HCT116 (cell line): Measurements from ENCODE around the gene CREB3. TPM values are rescaled to one million over a fixed set of nuclear protein-coding genes. Genes with fewer than 3 reads are reported as not detected.

Experiments used
- ATAC-seq: fragments of 200-7000 bp; cut with Tn5 transposase; 2 replicates; pipeline ENCODE4 v1.9.1; 2020; ENCODE audit warnings: mild to moderate bottlenecking, moderate library complexity
- BruUV-seq: library from RNA; stranded (reverse); fragments of 400-500 nt; replicated peaks from 2 replicates; lab custom pipeline; 2021; lab: Mats Ljungman, UMichigan
- CTCF ChIA-PET: fragments of 300-600 bp; sonication (Branson Sonifier 250); formaldehyde crosslinking; loops from one replicate; lab custom pipeline; 2021; ENCODE audit warnings: antibody characterized with exemption; lab: Charles Lee
- POLR2A ChIA-PET: fragments of 300-600, 350-600 bp; sonication (Branson Sonifier 250); formaldehyde crosslinking; loops from one replicate; lab custom pipeline; 2021; ENCODE audit warnings: antibody characterized with exemption; lab: Charles Lee
- RAD21 ChIA-PET, 2 experiments: fragments of 300-600 bp; sonication (Branson Sonifier 250); formaldehyde crosslinking; loops; one replicate each; lab custom pipeline; 2023; ENCODE audit warnings: low total read pairs in 2 of 2; ENCODE audit not compliant: uncharacterized antibody in 2 of 2, unreplicated experiment in 2 of 2, low non-redundant PET in 1 of 2; lab: Charles Lee
- DNase-seq: peaks from one replicate; pipeline ENCODE4 v3.0.0-alpha.2; 2010; ENCODE audit warnings: low read depth, low spot score
- H2AFZ ChIP-seq: fragments of 200-600 bp; shearing (Covaris generic), sonication (generic); 2 replicates; pipeline ENCODE4 v1.6.1; 2017; ENCODE audit warnings: low read depth, mixed run types, mixed read lengths, antibody characterized with exemption, low read length; ENCODE audit not compliant: poor library complexity, severe bottlenecking
- H3K27ac ChIP-seq: 2 replicates; pipeline ENCODE4 v1.5.1; 2012; ENCODE audit warnings: low read depth, low read length
- H3K27me3 ChIP-seq: fragments of 200-600 bp; sonication (generic); 2 replicates; pipeline ENCODE4 v1.6.1; 2016; ENCODE audit warnings: mixed run types, low read length, mixed read lengths; ENCODE audit not compliant: insufficient read depth
- H3K36me3 ChIP-seq, 2 experiments: fragments of 200-500 bp in 1 of 2; fragments of 200-600 bp in 1 of 2; sonication (Bioruptor generic) in 1 of 2; sonication (generic) in 1 of 2; 2 replicates each; pipeline versions ENCODE4 v1.5.1 to v1.6.1; 2014 to 2016; ENCODE audit warnings: low read length in 2 of 2, inconsistent platforms in 1 of 2, mixed read lengths in 1 of 2, mixed run types in 1 of 2; ENCODE audit not compliant: insufficient read depth in 2 of 2, control insufficient read depth in 1 of 2
- H3K4me1 ChIP-seq, 2 experiments: fragments of 200-600 bp in 1 of 2; sonication (generic) in 1 of 2; 2 replicates each; pipeline versions ENCODE4 v1.5.1 to v1.6.1; 2012 to 2017; ENCODE audit warnings: low read length in 2 of 2, inconsistent platforms in 1 of 2, mild to moderate bottlenecking in 1 of 2, mixed read lengths in 1 of 2, mixed run types in 1 of 2, moderate library complexity in 1 of 2; ENCODE audit not compliant: insufficient read depth in 2 of 2, control insufficient read depth in 1 of 2
- H3K4me2 ChIP-seq: fragments of 200-600 bp; sonication (generic); 2 replicates; pipeline ENCODE4 v1.6.1; 2017; ENCODE audit warnings: mixed run types, low read length, mixed read lengths
- H3K4me3 ChIP-seq, 2 experiments: fragments of 200-600 bp in 1 of 2; sonication (generic) in 1 of 2; replicated peaks in 1 of 2; 2 replicates each; pipeline ENCODE4 v1.5.1; 2011 to 2016; ENCODE audit warnings: low read length in 2 of 2, control low read depth in 1 of 2, low read depth in 1 of 2, mild to moderate bottlenecking in 1 of 2, mixed read lengths in 1 of 2, mixed run types in 1 of 2
- H3K79me2 ChIP-seq: fragments of 200-600 bp; sonication (generic); 2 replicates; pipeline ENCODE4 v1.6.1; 2017; ENCODE audit warnings: mild to moderate bottlenecking, mixed run types, low read length, moderate library complexity, mixed read lengths; ENCODE audit not compliant: insufficient read depth
- H3K9ac ChIP-seq: fragments of 200-600 bp; sonication (generic); 2 replicates; pipeline ENCODE4 v1.6.1; 2016; ENCODE audit warnings: low read length, mixed read lengths
- H3K9me2 ChIP-seq: fragments of 200-600 bp; sonication (generic), shearing (Covaris generic); 2 replicates; pipeline ENCODE4 v1.6.1; 2017; ENCODE audit warnings: mixed run types, mild to moderate bottlenecking, moderate library complexity; ENCODE audit not compliant: insufficient read depth
- H3K9me3 ChIP-seq, 2 experiments: fragments of 200-500 bp in 1 of 2; fragments of 200-600 bp in 1 of 2; sonication (Bioruptor generic) in 1 of 2; sonication (generic) in 1 of 2; 2 replicates each; pipeline ENCODE4 v1.6.1; 2014 to 2017; ENCODE audit warnings: low read length in 2 of 2, mixed read lengths in 2 of 2, inconsistent platforms in 1 of 2, low read depth in 1 of 2, mild to moderate bottlenecking in 1 of 2, mixed run types in 1 of 2, moderate library complexity in 1 of 2; ENCODE audit not compliant: control insufficient read depth in 1 of 2, insufficient read depth in 1 of 2
- H4K20me1 ChIP-seq: fragments of 200-600 bp; sonication (generic), shearing (Covaris generic); 2 replicates; pipeline ENCODE4 v1.6.1; 2017; ENCODE audit warnings: mixed run types, mild to moderate bottlenecking, moderate library complexity; ENCODE audit not compliant: insufficient read depth
- CBX3 ChIP-seq: IDR thresholded peaks from 2 replicates; pipeline ENCODE4 v1.6.1; 2012; ENCODE audit warnings: low read depth
- CTCF ChIP-seq, 3 experiments: fragments of 200-600 bp in 1 of 3; sonication (generic) in 1 of 3; IDR thresholded peaks in 2 of 3; conservative IDR thresholded peaks in 1 of 3; 2 replicates each; pipeline ENCODE4 v1.5.1; 2012 to 2017; ENCODE audit warnings: low read depth in 2 of 3, low read length in 2 of 3, antibody characterized with exemption in 1 of 3, borderline replicate concordance in 1 of 3, control low read depth in 1 of 3, mild to moderate bottlenecking in 1 of 3, mixed read lengths in 1 of 3, mixed run types in 1 of 3, moderate library complexity in 1 of 3; ENCODE audit not compliant: insufficient read depth in 1 of 3
- EGR1 ChIP-seq: IDR thresholded peaks from 2 replicates; pipeline ENCODE4 v1.6.1; 2012; ENCODE audit warnings: low read depth
- ELF1 ChIP-seq: IDR thresholded peaks from 2 replicates; pipeline ENCODE4 v1.6.1; 2012; ENCODE audit warnings: low read depth, borderline replicate concordance
- EZH2 ChIP-seq: fragments of 200-600 bp; sonication (generic); IDR thresholded peaks from 2 replicates; pipeline ENCODE4 v1.6.1; 2017; ENCODE audit warnings: antibody characterized with exemption, mixed run types
- EZH2phosphoT487 ChIP-seq: fragments of 200-600 bp; IDR thresholded peaks from 2 replicates; pipeline ENCODE4 v1.6.1; 2018; ENCODE audit warnings: antibody characterized with exemption, borderline replicate concordance
- MAX ChIP-seq: IDR thresholded peaks from 2 replicates; pipeline ENCODE4 v1.6.1; 2012
- POLR2A ChIP-seq: IDR thresholded peaks from 2 replicates; pipeline ENCODE4 v1.7.0; 2011; ENCODE audit warnings: borderline replicate concordance; ENCODE audit not compliant: insufficient read depth, insufficient read length; ENCODE audit errors: extremely low read depth
- POLR2AphosphoS5 ChIP-seq: IDR thresholded peaks from 2 replicates; pipeline ENCODE4 v1.6.1; 2011; ENCODE audit warnings: mild to moderate bottlenecking, low read depth, low read length, moderate library complexity
- RAD21 ChIP-seq: IDR thresholded peaks from 2 replicates; pipeline ENCODE4 v1.6.1; 2012; ENCODE audit warnings: low read depth, mild to moderate bottlenecking
- SIN3A ChIP-seq: IDR thresholded peaks from 2 replicates; pipeline ENCODE4 v1.6.1; 2012; ENCODE audit warnings: low read depth
- SRF ChIP-seq: IDR thresholded peaks from 2 replicates; pipeline ENCODE4 v1.6.1; 2012; ENCODE audit warnings: low read depth
- TCF7L2 ChIP-seq: IDR thresholded peaks from 2 replicates; pipeline ENCODE4 v1.7.0; 2011; ENCODE audit warnings: borderline replicate concordance, inconsistent platforms; ENCODE audit not compliant: insufficient read depth, insufficient read length; ENCODE audit errors: extremely low read depth
- YY1 ChIP-seq: IDR thresholded peaks from 2 replicates; pipeline ENCODE4 v1.6.1; 2011; ENCODE audit warnings: low read length, low read depth, moderate library complexity, mild to moderate bottlenecking; ENCODE audit not compliant: insufficient replicate concordance; ENCODE audit errors: extremely low read depth
- ZFX ChIP-seq: fragments of 450-650 bp; IDR thresholded peaks from 2 replicates; pipeline ENCODE4 v1.6.1; 2017
- ZNF274 ChIP-seq: fragments of 200-500 bp; sonication (Bioruptor generic); IDR thresholded peaks from 2 replicates; pipeline ENCODE4 v1.6.1; 2014; ENCODE audit warnings: mild to moderate bottlenecking, low read depth, low read length, inconsistent platforms
- intact Hi-C: fragments of 100-400 bp; cut with micrococcal nuclease; formaldehyde crosslinking; loops from 2 replicates; pipeline ENCODE4 v1.10.0; 2022
- total RNA-seq: library from RNA; stranded (reverse); gene quantifications from one replicate; pipeline ENCODE4 v1.2.1, GENCODE V29; 2021; ENCODE audit not compliant: unreplicated experiment
- TF ChIP-seq, protein P1 (sequence below): IDR thresholded peaks from 2 replicates; pipeline ENCODE4 v1.6.1; 2012; ENCODE audit warnings: low read depth
- TF ChIP-seq, protein P2 (sequence below): IDR thresholded peaks from 2 replicates; pipeline ENCODE4 v1.6.1; 2011; ENCODE audit warnings: mild to moderate bottlenecking, low read length, moderate library complexity; ENCODE audit not compliant: insufficient replicate concordance; ENCODE audit errors: extremely low read depth
- TF ChIP-seq, protein P3 (sequence below): IDR thresholded peaks from 2 replicates; pipeline ENCODE4 v1.6.1; 2012

CREB3 gene
- total RNA-seq, 1 experiment from 2014 or later, result 22.3 TPM

- no peak overlapping the region for H2AFZ ChIP-seq
- H3K9ac ChIP-seq, result no peak overlapping the region
- no TSS peak for BruUV-seq
- H3K4me2 ChIP-seq, result no peak overlapping the region
- no peak overlapping the region for H3K27ac ChIP-seq
- ChIA-PET POLR2A (no interaction called here), RAD21 (no interaction called here), CTCF (no interaction called here)
- no peaks in the 10 kb centered on the region for H3K79me2 ChIP-seq
- no peak for DNase-seq
- no peaks in the 10 kb centered on the region for H3K9me2 ChIP-seq
- H4K20me1 ChIP-seq, result no peaks in the 10 kb centered on the region
- H3K4me1 ChIP-seq, result peaks cover 2 to 6% of the 10 kb centered on the region in 2 experiments; a peak in 2 of 4 replicates
- TF ChIP-seq, protein P1, sequence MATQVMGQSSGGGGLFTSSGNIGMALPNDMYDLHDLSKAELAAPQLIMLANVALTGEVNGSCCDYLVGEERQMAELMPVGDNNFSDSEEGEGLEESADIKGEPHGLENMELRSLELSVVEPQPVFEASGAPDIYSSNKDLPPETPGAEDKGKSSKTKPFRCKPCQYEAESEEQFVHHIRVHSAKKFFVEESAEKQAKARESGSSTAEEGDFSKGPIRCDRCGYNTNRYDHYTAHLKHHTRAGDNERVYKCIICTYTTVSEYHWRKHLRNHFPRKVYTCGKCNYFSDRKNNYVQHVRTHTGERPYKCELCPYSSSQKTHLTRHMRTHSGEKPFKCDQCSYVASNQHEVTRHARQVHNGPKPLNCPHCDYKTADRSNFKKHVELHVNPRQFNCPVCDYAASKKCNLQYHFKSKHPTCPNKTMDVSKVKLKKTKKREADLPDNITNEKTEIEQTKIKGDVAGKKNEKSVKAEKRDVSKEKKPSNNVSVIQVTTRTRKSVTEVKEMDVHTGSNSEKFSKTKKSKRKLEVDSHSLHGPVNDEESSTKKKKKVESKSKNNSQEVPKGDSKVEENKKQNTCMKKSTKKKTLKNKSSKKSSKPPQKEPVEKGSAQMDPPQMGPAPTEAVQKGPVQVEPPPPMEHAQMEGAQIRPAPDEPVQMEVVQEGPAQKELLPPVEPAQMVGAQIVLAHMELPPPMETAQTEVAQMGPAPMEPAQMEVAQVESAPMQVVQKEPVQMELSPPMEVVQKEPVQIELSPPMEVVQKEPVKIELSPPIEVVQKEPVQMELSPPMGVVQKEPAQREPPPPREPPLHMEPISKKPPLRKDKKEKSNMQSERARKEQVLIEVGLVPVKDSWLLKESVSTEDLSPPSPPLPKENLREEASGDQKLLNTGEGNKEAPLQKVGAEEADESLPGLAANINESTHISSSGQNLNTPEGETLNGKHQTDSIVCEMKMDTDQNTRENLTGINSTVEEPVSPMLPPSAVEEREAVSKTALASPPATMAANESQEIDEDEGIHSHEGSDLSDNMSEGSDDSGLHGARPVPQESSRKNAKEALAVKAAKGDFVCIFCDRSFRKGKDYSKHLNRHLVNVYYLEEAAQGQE, result no peak
- TF ChIP-seq SRF, result no peak
- TF ChIP-seq EGR1, result no peak
- TF ChIP-seq RAD21, result no peak
- TF ChIP-seq EZH2, result no peak
- no peak for TF ChIP-seq SIN3A
- no peak for TF ChIP-seq YY1
- TF ChIP-seq TCF7L2, result no peak
- no peak for TF ChIP-seq ZFX
- TF ChIP-seq, protein P2, sequence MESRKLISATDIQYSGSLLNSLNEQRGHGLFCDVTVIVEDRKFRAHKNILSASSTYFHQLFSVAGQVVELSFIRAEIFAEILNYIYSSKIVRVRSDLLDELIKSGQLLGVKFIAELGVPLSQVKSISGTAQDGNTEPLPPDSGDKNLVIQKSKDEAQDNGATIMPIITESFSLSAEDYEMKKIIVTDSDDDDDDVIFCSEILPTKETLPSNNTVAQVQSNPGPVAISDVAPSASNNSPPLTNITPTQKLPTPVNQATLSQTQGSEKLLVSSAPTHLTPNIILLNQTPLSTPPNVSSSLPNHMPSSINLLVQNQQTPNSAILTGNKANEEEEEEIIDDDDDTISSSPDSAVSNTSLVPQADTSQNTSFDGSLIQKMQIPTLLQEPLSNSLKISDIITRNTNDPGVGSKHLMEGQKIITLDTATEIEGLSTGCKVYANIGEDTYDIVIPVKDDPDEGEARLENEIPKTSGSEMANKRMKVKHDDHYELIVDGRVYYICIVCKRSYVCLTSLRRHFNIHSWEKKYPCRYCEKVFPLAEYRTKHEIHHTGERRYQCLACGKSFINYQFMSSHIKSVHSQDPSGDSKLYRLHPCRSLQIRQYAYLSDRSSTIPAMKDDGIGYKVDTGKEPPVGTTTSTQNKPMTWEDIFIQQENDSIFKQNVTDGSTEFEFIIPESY, result no peak
- no peak for TF ChIP-seq ELF1
- TF ChIP-seq, protein P3, sequence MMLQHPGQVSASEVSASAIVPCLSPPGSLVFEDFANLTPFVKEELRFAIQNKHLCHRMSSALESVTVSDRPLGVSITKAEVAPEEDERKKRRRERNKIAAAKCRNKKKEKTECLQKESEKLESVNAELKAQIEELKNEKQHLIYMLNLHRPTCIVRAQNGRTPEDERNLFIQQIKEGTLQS, result no peak
- TF ChIP-seq POLR2A, result no peak
- TF ChIP-seq CTCF (IDR thresholded peaks at IDR 0.05 in 2 of 3, conservative IDR thresholded peaks at IDR 0.05 in 1 of 3; ENCODE audit: borderline replicate concordance in 1 of 3, insufficient read depth in 1 of 3, low read depth in 2 of 3, low read length in 2 of 3), result no peak
- no peak for TF ChIP-seq EZH2phosphoT487
- TF ChIP-seq MAX, result no peak
- no peak for TF ChIP-seq CBX3
- no peak for TF ChIP-seq POLR2AphosphoS5
- no peak for TF ChIP-seq ZNF274
- H3K4me3 ChIP-seq, result no peak overlapping the region
- ATAC-seq, result no peak
- H3K27me3 ChIP-seq, result no peaks in the 10 kb centered on the region
- no peaks in the 10 kb centered on the region for H3K9me3 ChIP-seq
- no peaks in the 10 kb centered on the region for H3K36me3 ChIP-seq
- intact Hi-C loops, result no loop called here
Measured at GRCh38 chr9:35771075-35771433, 38.6 kb downstream of the CREB3 start.
